ENCODE measurements around the gene EMB. TPM values are rescaled to one million over a fixed set of nuclear protein-coding genes. Genes with fewer than 3 reads are reported as not detected.
"Not testable (repeated sequence)": the region's sequence is repeated elsewhere in the genome, so short reads cannot be mapped to it uniquely, and the experiment has no call there.

The EMB gene, protein sequence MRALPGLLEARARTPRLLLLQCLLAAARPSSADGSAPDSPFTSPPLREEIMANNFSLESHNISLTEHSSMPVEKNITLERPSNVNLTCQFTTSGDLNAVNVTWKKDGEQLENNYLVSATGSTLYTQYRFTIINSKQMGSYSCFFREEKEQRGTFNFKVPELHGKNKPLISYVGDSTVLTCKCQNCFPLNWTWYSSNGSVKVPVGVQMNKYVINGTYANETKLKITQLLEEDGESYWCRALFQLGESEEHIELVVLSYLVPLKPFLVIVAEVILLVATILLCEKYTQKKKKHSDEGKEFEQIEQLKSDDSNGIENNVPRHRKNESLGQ
- total RNA-seq (2014; rRNA removed; shearing (Covaris generic)) (0.22 TPM in 1 of 2 replicates, not detected in the other), polyA plus RNA-seq (2016; fragmentation: Nextera tagmentation; extraction: Ambion mirVana) (0.20 TPM in 1 of 2 replicates, not detected in the other)

DNA sequence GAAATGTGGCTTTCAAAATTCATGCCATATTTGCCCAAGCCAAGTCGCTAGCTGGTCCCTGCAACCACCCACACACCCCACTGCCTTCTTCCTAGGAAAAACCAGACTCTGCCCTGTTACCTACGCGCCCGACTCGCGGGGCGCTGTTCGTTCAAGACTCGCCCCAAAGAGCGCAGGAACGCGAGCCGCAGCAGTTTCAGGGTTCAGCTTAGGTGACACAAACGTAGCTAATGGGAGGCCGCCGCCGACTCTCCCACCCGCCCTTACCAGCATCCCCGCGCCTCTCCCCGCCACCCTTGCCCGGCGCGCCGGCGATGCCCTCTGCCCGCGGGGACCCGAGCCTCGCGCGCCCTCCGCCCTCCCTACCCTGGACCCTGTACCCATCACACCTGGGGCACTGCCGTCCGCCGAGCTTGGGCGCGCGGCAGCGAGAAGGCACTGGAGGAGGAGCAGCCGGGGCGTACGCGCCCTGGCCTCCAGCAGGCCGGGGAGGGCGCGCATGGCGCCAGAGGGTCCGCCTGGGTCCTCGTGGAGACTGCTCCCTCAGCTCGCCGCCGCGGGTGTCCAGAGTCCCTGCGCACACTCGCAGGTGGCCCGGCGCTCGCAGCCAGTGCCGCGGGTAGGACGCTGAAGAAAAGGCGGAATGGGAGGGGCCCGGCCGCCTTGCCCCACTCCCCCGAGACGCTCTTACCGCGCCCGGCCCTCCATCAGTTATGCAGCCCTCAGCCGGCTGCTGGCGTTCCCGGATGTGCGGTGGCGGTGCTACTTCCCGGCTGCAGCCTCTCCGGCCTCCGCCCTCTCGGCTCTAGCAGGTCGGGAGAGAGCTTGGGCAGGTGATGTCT lies at the start of gene EMB:
EMB (minus strand) TSS at position 638 of the 842 bp plus-strand sequence; CDS start at position 501, 137 bp downstream.
- no peak within 1 kb of the TSS for H2AFZ ChIP-seq
- H3K27me3 ChIP-seq (replicated peaks; ENCODE audit: insufficient read depth) = peaks cover 5% of the 10 kb centered on the region; the same call in 1 of the 2 replicates
- no peak within 1 kb of the TSS for H3K4me2 ChIP-seq (ENCODE audit: unreplicated experiment)
- no peaks in the 10 kb centered on the region for H3K79me2 ChIP-seq (ENCODE audit: insufficient read depth)
- in situ Hi-C loops (cut with MboI) = no loop called here
- no peaks in the 10 kb centered on the region for H4K20me1 ChIP-seq (ENCODE audit: insufficient read depth)
- no peaks in the 10 kb centered on the region for H3K36me3 ChIP-seq (ENCODE audit: low read depth)
- no peaks in the 10 kb centered on the region for H3F3A ChIP-seq (ENCODE audit: insufficient read depth)
- H3K27ac ChIP-seq = no peak within 1 kb of the TSS
- TF ChIP-seq EZH2 (IDR thresholded peaks at IDR 0.05; ENCODE audit: insufficient read depth, poor library complexity, severe bottlenecking) (no peak), EZH2phosphoT487 (IDR thresholded peaks at IDR 0.05; ENCODE audit: insufficient read depth, low read depth) (no peak)
- H3K4me3 ChIP-seq = no peak within 1 kb of the TSS; the same call in 1 of the 2 replicates
- no peaks in the 10 kb centered on the region for H3K9me2 ChIP-seq (ENCODE audit: insufficient read depth)
- no peaks in the 10 kb centered on the region for H3K9me3 ChIP-seq (ENCODE audit: low read depth)
- peak; percentile 2 for DNase-seq
- WGBS, 2 experiments (ENCODE audit: low coverage in 1 of 2, low lambda C conversion rate in 2 of 2, missing lambda C conversion rate in 2 of 2) = 3 to 6% methylated on average over 48 to 51 of the region's 80 CpGs
- H3K4me1 ChIP-seq (ENCODE audit: insufficient read depth) = no peaks in the 10 kb centered on the region
- no peak within 1 kb of the TSS for H3K9ac ChIP-seq

DNA sequence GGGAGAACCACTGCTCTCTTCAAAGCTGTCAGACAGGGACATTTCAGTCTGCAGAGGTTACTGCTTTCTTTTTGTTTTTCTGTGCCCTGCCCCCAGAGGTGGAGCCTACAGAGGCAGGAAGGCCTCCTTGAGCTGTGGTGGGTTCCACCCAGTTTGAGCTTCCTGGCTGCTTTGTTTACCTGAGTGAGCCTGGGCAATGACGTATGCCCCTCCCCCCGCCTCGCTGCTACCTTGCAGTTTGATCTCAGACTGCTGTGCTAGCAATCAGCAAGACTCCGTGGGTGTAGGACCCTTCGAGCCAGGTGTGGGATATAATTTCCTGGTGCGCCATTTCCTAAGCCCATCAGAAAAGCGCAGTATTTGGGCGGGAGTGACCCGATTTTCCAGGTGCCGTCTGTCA lies 48.4 kb upstream of the EMB start:
- H3K27me3 ChIP-seq (replicated peaks; ENCODE audit: insufficient read depth); H4K20me1 ChIP-seq (ENCODE audit: insufficient read depth); in situ Hi-C loops (cut with MboI); H3K9me2 ChIP-seq (ENCODE audit: insufficient read depth); H3K36me3 ChIP-seq (ENCODE audit: low read depth); H3K9me3 ChIP-seq (ENCODE audit: low read depth); DNase-seq; H3K4me2 ChIP-seq (ENCODE audit: unreplicated experiment); H3K27ac ChIP-seq; H3K4me3 ChIP-seq; H3K79me2 ChIP-seq (ENCODE audit: insufficient read depth); H3K4me1 ChIP-seq (ENCODE audit: insufficient read depth); H3K9ac ChIP-seq; H2AFZ ChIP-seq; H3F3A ChIP-seq (ENCODE audit: insufficient read depth): not testable (repeated sequence)
- WGBS, 2 experiments (ENCODE audit: low coverage in 1 of 2, low lambda C conversion rate in 2 of 2, missing lambda C conversion rate in 2 of 2) = 39 to 60% methylated on average over 10 of the region's 10 CpGs

DNA sequence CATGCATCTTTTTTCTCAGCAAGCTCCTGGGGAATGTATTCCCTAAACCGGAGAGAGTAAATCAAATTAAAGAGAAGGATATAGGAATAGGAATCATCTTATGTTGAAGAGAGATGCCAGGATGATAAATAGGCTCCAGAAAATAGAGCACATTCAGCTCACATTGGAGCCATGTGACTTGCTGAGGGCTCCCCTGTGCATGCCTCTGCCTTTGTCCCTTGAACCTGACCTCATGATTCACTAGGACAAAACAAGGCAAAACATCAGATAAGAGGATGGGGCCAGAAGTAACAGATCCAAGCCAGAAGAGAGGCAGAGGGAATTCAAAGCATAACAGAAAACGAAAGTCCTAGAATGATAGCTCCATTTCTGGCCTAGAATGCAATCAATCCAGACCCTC lies 37.7 kb upstream of the EMB start:
- H2AFZ ChIP-seq; H3K79me2 ChIP-seq (ENCODE audit: insufficient read depth); H3K9me3 ChIP-seq (ENCODE audit: low read depth); H3K27ac ChIP-seq; H3F3A ChIP-seq (ENCODE audit: insufficient read depth); H3K9me2 ChIP-seq (ENCODE audit: insufficient read depth); H3K4me3 ChIP-seq; H3K27me3 ChIP-seq (replicated peaks; ENCODE audit: insufficient read depth); H3K36me3 ChIP-seq (ENCODE audit: low read depth); H4K20me1 ChIP-seq (ENCODE audit: insufficient read depth); DNase-seq; H3K4me2 ChIP-seq (ENCODE audit: unreplicated experiment); in situ Hi-C loops (cut with MboI); H3K4me1 ChIP-seq (ENCODE audit: insufficient read depth); H3K9ac ChIP-seq: not testable (repeated sequence)
- WGBS, 2 experiments (ENCODE audit: low coverage in 1 of 2, low lambda C conversion rate in 2 of 2, missing lambda C conversion rate in 2 of 2) = 8 to 15% methylated on average over 2 of the region's 2 CpGs

DNA sequence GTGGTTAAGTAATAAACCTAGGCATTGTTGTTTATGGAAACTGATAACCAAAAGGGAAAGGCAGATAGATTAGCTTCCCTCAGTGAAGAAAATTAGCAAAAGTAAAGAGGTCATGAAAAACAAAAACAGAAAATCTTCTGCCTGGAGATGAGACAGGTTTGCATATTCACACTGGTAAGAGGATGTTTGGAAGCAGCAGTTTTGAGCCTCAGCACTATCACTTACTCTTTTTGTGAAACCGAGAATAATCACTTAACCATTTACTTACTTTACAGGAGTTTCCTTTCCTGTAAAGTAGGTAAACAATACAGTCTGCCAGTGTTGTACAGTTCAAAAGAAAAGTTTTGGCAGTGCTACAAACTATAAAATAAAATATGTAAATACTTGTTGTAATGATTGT lies 35.5 kb upstream of the EMB start:
- Histone ChIP-seq H3K79me2 (ENCODE audit: insufficient read depth) (no peaks in the 10 kb centered on the region), H3K9me3 (ENCODE audit: low read depth) (no peaks in the 10 kb centered on the region), H3K4me2 (ENCODE audit: unreplicated experiment) (no peak overlapping the region), H3K4me3 (no peak overlapping the region), H3K9ac (no peak overlapping the region), H2AFZ (no peak overlapping the region), H3K36me3 (ENCODE audit: low read depth) (no peaks in the 10 kb centered on the region), H3K9me2 (ENCODE audit: insufficient read depth) (no peaks in the 10 kb centered on the region), H3K4me1 (ENCODE audit: insufficient read depth) (no peaks in the 10 kb centered on the region), H3K27ac (no peak overlapping the region), H3F3A (ENCODE audit: insufficient read depth) (no peaks in the 10 kb centered on the region), H3K27me3 (replicated peaks; ENCODE audit: insufficient read depth) (no peaks in the 10 kb centered on the region), H4K20me1 (ENCODE audit: insufficient read depth) (no peaks in the 10 kb centered on the region)
- TF ChIP-seq EZH2 (IDR thresholded peaks at IDR 0.05; ENCODE audit: insufficient read depth, poor library complexity, severe bottlenecking) (no peak), EZH2phosphoT487 (IDR thresholded peaks at IDR 0.05; ENCODE audit: insufficient read depth, low read depth) (no peak)
- DNase-seq = no peak
- in situ Hi-C loops (cut with MboI) = no loop called here
- 12 to 18% methylated on average over 1 of the region's 1 CpG for WGBS, 2 experiments (ENCODE audit: low coverage in 1 of 2, low lambda C conversion rate in 2 of 2, missing lambda C conversion rate in 2 of 2)

DNA sequence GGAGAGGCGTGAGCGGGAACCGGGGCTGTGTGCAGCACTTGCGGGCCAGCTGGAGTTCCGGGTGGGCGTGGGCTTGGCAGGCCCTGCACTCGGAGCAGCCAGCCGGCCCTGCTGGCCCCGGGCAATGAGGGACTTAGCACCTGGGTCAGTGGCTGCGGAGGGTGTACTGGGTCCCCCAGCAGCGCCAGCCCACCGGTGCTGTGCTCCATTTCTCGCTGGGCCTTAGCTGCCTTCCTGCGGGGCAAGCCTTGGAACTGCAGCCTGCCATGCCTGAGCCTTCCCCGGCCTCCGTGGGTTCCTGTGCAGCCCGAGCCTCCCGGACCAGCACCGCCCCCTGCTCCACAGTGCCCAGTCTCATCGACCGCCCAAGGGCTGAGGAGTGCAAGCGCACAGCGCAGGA lies 23.9 kb upstream of the EMB start:
- WGBS, 2 experiments (ENCODE audit: low coverage in 1 of 2, low lambda C conversion rate in 2 of 2, missing lambda C conversion rate in 2 of 2) = 70 to 72% methylated on average over 17 to 20 of the region's 23 CpGs
- in situ Hi-C loops (cut with MboI); H3K27ac ChIP-seq: not testable (repeated sequence)

More for the DNA sequence above, 23.9 kb upstream of the EMB start:
- not testable (repeated sequence) for H3K9me2 ChIP-seq (ENCODE audit: insufficient read depth); H3K4me2 ChIP-seq (ENCODE audit: unreplicated experiment); H3K36me3 ChIP-seq (ENCODE audit: low read depth); H3F3A ChIP-seq (ENCODE audit: insufficient read depth); H3K27me3 ChIP-seq (replicated peaks; ENCODE audit: insufficient read depth); H4K20me1 ChIP-seq (ENCODE audit: insufficient read depth); H3K4me3 ChIP-seq; H3K79me2 ChIP-seq (ENCODE audit: insufficient read depth); H3K4me1 ChIP-seq (ENCODE audit: insufficient read depth); H3K9ac ChIP-seq; H3K9me3 ChIP-seq (ENCODE audit: low read depth); H2AFZ ChIP-seq; DNase-seq
